Myocyte (in vitro differentiated cells): ENCODE results near the gene KIFAP3. TPM values are rescaled to one million over a fixed set of nuclear protein-coding genes. Genes with fewer than 3 reads are reported as not detected.
"Not testable (repeated sequence)": the region's sequence is repeated elsewhere in the genome, so short reads cannot be mapped to it uniquely, and the experiment has no call there.

Experiments used
- DNase-seq: peaks from one replicate; pipeline ENCODE4 v3.0.0-alpha.2; 2012; ENCODE audit warnings: low read depth
- total RNA-seq: library from RNA; depleted of rRNA; stranded (reverse); fragments of >200 nt; gene quantifications from 2 replicates; pipeline ENCODE4 v1.2.3, GENCODE V29; 2014

KIFAP3 gene
- total RNA-seq, 1 donor from 2014 or later, result 26.5 TPM

DNA sequence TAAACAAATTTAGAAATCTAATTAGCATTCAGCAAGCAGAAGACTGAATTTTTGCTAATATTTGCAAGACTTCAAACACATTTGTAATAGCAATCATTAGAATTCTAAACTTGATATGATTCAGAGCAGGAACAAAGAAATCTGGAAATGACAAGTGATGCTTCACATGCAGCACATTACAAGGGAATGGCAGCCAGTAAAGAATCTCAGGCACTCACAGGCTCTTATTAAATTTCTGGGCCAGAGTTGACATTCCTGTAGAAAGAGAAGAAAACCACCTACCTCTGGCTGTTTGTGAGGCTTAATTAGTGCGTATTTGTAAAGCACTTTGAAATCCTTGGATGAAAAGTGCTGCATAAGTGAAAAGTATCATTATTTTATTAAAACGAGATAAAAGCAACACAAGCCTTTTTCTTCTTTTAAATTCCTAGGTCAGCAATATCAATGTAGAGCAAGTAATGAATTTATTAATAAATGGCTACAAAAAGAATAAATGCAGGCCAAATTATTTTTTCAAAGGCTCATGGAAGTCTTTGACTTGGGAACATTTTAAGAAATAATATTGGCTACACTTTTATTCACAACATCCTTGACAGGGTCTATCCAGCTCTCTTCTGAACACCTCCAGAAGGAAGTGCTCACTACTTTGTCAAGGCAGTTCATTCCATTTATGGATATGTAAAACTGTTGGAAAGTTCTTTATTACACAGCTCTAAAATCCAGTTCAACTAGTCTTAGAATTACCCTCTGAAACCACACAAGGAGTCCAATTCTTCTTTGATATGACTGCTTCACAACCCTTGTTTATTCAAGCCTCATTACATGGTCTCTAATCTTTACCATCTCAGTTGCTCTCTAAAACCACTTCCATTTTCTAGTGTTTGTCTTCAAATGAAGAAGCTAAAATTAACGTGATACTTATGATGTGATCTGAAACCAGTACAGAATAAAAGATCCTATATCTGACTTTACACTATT, 148.7 kb downstream of the KIFAP3 start:
- DNase-seq, result no peak

DNA sequence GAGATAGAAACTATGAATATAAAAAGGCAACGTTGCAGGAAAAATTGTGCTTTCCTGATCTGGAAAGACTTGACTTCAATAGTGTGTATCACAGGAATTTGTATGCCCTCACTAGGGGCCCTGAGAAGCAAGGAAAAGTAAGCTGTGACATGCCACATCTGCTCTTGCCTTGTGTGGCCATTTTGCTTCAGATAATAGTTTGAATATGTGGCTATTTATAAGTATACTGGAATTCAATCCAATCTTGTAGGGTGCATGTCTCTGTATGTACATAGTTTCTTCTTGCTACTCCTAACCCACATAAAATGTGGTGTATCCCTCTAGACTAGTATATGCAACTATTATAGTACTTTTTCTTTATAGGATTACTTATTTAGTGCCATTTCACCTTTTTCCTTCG, 149.7 kb downstream of the KIFAP3 start:
- DNase-seq, result no peak

GRCh38 chr1:169924063-169924462, 150.4 kb downstream of the KIFAP3 start:
- no peak for DNase-seq

- no peak for DNase-seq
Measured at GRCh38 chr1:169921080-169921479, 153.4 kb downstream of the KIFAP3 start.

- no peak for DNase-seq
Measured at GRCh38 chr1:169918927-169919326, 155.6 kb downstream of the KIFAP3 start.

DNA sequence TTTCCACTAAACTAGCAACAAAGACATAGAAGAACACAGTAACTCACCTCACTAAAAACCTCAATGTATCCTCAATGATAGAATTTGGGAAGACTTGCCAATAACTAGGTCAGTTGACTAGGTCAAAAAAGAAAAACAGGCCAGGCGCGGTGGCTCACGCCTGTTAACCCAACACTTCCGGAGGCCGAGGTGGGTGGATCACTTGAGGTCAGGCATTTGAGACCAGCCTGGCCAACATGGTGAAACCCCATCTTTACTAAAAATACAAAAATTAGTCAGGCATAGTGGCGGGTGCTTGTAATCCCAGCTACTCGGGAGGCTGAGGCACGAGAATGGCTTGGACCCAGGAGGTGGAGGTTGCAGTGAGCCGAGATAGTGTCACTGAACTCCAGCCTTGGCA, 156.3 kb downstream of the KIFAP3 start:
- DNase-seq, result not testable (repeated sequence)

- no peak for DNase-seq
Measured at GRCh38 chr1:169915150-169915549, 159.3 kb downstream of the KIFAP3 start.

DNA sequence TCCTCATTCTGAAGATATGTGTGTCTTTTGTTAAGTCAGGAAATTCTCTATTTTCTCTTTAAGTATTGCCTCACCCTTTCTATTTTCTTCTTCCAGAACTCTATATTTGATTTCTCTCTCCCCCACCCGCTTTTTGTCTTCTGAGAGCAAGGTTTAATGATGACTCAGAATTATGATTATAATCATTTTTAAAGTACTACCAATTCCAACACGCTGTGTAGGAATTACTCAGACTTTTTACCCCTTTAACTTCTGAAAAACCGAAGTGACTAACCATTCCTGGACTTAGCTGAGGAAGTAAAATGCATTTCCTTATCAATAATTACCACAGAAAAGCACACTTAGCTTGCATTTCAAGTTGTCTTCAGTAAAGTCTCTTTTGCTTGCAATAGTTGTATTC, 160.0 kb downstream of the KIFAP3 start:
- DNase-seq, result peak; percentile 3

- no peak for DNase-seq
Measured at GRCh38 chr1:169909499-169909898, 165.0 kb downstream of the KIFAP3 start.

DNA sequence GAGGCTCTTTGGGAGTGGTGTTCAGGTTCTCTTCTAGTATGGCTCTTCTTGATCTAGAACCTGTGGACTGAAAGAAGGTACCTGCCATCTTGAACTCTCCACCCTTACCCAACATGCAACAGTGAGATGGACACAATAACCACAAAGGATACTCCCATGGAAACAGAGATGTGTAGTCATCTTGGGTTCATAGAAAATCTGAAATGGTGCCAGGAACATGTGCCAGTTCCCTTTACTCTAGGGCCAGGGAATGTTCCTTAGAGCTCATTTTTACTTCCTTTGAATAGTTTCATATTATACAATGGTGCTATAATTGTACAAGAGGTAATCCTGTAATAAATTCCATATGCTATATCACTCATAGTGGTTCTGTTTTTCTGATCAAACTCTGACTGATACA, 167.6 kb downstream of the KIFAP3 start:
- peak; percentile 15 for DNase-seq

- DNase-seq, result no peak
Measured at GRCh38 chr1:169904834-169905233, 169.7 kb downstream of the KIFAP3 start.

GRCh38 chr1:169902751-169903150, 171.7 kb downstream of the KIFAP3 start:
- DNase-seq, result no peak

DNA sequence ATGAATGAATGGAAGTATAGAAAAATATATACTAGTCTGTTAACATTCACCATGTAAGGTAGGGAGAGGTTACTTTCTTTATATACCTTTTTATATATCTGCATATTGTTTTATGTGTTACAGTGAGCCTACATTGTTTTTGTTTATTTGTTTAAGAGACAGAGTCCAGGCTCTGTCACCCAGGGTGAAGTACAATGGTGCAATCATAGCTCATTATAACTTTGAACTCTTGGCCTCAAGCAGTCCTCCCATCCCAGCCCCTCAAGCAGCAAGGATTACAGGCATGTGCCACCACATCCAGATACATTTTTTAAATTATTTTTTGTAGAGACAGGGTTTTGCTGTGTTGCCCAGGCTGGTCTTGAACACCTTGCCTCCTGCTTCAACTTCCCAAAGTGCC, 173.4 kb downstream of the KIFAP3 start:
- no peak for DNase-seq

DNA sequence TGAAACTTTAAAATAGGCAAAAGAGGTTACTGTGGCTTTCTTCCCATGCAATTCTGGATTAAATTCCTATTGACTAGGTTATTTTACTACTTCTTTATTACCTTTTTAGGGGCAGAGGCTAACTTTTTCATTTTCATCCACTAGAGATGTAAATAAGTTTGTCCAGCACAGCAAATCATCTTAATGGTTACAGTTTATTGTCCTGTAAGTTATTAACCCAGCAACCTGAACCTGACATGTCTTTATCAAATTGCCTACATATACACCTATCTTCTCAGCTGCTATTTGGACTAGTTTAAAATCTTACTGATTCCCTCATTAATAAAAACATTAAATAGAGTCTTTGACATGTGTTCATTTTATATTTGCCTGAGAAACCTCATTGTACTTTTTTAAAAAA, 173.9 kb downstream of the KIFAP3 start:
- DNase-seq, result no peak

- no peak for DNase-seq
Measured at GRCh38 chr1:169899519-169900217, 174.8 kb downstream of the KIFAP3 start.

GRCh38 chr1:169896013-169896412, 178.5 kb downstream of the KIFAP3 start:
- no peak for DNase-seq

DNA sequence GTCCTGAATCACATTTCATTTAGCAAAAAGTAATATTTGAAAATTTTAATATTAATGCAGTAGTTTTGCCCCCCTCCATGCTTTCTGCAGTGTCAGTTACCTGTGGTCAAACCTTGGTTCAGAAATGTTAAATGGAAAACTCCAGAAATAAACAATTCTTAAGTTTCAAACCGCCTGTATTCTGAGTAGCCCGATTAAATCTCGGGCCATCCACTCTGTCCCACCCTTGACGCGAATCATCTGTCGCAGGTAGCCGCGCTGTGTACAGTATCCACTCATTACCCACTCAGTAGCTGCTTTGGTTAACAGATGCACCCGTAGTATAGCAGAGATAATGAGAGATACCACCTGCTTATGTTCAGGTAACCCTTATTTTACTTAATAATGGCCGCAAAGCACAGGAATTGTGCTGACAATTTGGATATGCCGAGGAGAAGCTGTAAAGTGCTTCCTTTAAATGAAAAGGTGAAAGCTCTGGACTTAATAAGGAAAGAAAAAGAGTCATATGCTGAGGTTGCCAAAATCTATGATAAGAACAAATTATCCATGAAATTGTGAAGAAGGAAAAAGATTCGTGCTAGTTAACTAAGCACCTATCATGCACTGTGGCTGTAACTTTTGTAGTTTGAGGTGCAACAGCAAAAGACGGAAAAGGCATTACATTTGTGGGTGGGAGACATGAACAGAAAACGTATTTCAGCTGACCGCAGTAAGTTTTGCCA, 179.9 kb downstream of the KIFAP3 start:
- DNase-seq, result no peak

GRCh38 chr1:169893645-169894423, 180.7 kb downstream of the KIFAP3 start, which contains the start of gene SCYL3:
Gene SCYL3, minus strand, starts transcription at chr1:169893896. Its CDS starts 5,056 bp downstream, at chr1:169888840.
- peak; percentile 98 for DNase-seq

DNA sequence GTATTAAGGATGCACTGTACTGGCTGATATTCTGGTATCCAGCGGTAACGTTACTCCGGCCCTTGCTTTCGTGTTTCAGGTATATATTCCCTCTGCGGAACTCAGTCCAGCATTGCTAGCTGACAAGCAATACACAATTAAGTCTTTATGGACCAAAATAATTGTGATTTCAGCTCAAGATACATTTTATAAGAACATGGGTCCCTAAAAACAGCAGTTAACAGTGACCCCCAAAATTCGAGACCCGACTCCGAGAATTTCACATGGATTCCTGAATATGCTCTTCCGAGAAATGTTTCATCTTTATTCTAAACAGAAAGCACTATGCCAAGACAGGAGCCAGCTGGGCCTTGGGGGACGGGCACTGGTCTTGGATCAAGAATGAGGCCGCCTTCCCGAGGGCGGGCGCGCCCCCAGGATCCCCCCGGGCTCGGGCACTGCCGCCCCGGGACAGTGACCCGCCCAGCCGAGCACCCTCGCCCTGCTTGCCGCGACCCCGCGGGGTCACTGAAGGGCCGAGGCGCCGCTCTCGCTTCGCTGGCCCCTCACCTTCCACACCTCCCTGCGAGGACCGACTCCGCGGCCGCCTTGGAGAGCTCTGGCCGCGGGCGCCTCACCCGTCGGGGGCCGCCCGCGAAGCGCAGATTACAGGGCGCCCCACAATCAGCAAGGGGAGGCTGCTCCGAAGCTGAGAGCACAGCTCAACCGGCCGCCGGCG, 181.4 kb downstream of the KIFAP3 start:
- DNase-seq, result no peak
